NB4 (cell line): ENCODE measurements around the gene AMY1C.
"Not testable (repeated sequence)": the region's sequence is repeated elsewhere in the genome, so short reads cannot be mapped to it uniquely, and the experiment has no call there.

Experiments
- CTCF ChIP-seq: IDR thresholded peaks from one replicate; pipeline ENCODE4 v1.5.1; 2012; ENCODE audit warnings: low read depth, low read length
- POLR2A ChIP-seq: IDR thresholded peaks from 2 replicates; pipeline ENCODE4 v1.6.1; 2011; ENCODE audit warnings: mild to moderate bottlenecking; ENCODE audit not compliant: insufficient read length; ENCODE audit errors: extremely low read depth

- not testable (repeated sequence) for TF ChIP-seq CTCF, POLR2A
These were observed 49.0 kb upstream of the AMY1C start for GRCh38 chr1:103700669-103701068.
